HCT116 (cell line): ENCODE data around the gene GRIP1. TPM values are rescaled to one million over a fixed set of nuclear protein-coding genes. Genes with fewer than 3 reads are reported as not detected.

Experiments
- ATAC-seq: fragments of 200-7000 bp; cut with Tn5 transposase; 2 replicates; pipeline ENCODE4 v1.9.1; 2020; ENCODE audit warnings: mild to moderate bottlenecking, moderate library complexity
- BruUV-seq: library from RNA; stranded (reverse); fragments of 400-500 nt; replicated peaks from 2 replicates; lab custom pipeline; 2021; lab: Mats Ljungman, UMichigan
- CTCF ChIA-PET: fragments of 300-600 bp; sonication (Branson Sonifier 250); formaldehyde crosslinking; loops from one replicate; lab custom pipeline; 2021; ENCODE audit warnings: antibody characterized with exemption; lab: Charles Lee
- POLR2A ChIA-PET: fragments of 300-600, 350-600 bp; sonication (Branson Sonifier 250); formaldehyde crosslinking; loops from one replicate; lab custom pipeline; 2021; ENCODE audit warnings: antibody characterized with exemption; lab: Charles Lee
- RAD21 ChIA-PET, 2 experiments: fragments of 300-600 bp; sonication (Branson Sonifier 250); formaldehyde crosslinking; loops; one replicate each; lab custom pipeline; 2023; ENCODE audit warnings: low total read pairs in 2 of 2; ENCODE audit not compliant: uncharacterized antibody in 2 of 2, unreplicated experiment in 2 of 2, low non-redundant PET in 1 of 2; lab: Charles Lee
- DNase-seq: peaks from one replicate; pipeline ENCODE4 v3.0.0-alpha.2; 2010; ENCODE audit warnings: low read depth, low spot score
- H2AFZ ChIP-seq: fragments of 200-600 bp; shearing (Covaris generic), sonication (generic); 2 replicates; pipeline ENCODE4 v1.6.1; 2017; ENCODE audit warnings: low read depth, mixed run types, mixed read lengths, antibody characterized with exemption, low read length; ENCODE audit not compliant: poor library complexity, severe bottlenecking
- H3K27ac ChIP-seq: 2 replicates; pipeline ENCODE4 v1.5.1; 2012; ENCODE audit warnings: low read depth, low read length
- H3K27me3 ChIP-seq: fragments of 200-600 bp; sonication (generic); 2 replicates; pipeline ENCODE4 v1.6.1; 2016; ENCODE audit warnings: mixed run types, low read length, mixed read lengths; ENCODE audit not compliant: insufficient read depth
- H3K36me3 ChIP-seq, 2 experiments: fragments of 200-500 bp in 1 of 2; fragments of 200-600 bp in 1 of 2; sonication (Bioruptor generic) in 1 of 2; sonication (generic) in 1 of 2; 2 replicates each; pipeline versions ENCODE4 v1.5.1 to v1.6.1; 2014 to 2016; ENCODE audit warnings: low read length in 2 of 2, inconsistent platforms in 1 of 2, mixed read lengths in 1 of 2, mixed run types in 1 of 2; ENCODE audit not compliant: insufficient read depth in 2 of 2, control insufficient read depth in 1 of 2
- H3K4me1 ChIP-seq, 2 experiments: fragments of 200-600 bp in 1 of 2; sonication (generic) in 1 of 2; 2 replicates each; pipeline versions ENCODE4 v1.5.1 to v1.6.1; 2012 to 2017; ENCODE audit warnings: low read length in 2 of 2, inconsistent platforms in 1 of 2, mild to moderate bottlenecking in 1 of 2, mixed read lengths in 1 of 2, mixed run types in 1 of 2, moderate library complexity in 1 of 2; ENCODE audit not compliant: insufficient read depth in 2 of 2, control insufficient read depth in 1 of 2
- H3K4me2 ChIP-seq: fragments of 200-600 bp; sonication (generic); 2 replicates; pipeline ENCODE4 v1.6.1; 2017; ENCODE audit warnings: mixed run types, low read length, mixed read lengths
- H3K4me3 ChIP-seq, 2 experiments: fragments of 200-600 bp in 1 of 2; sonication (generic) in 1 of 2; replicated peaks in 1 of 2; 2 replicates each; pipeline ENCODE4 v1.5.1; 2011 to 2016; ENCODE audit warnings: low read length in 2 of 2, control low read depth in 1 of 2, low read depth in 1 of 2, mild to moderate bottlenecking in 1 of 2, mixed read lengths in 1 of 2, mixed run types in 1 of 2
- H3K79me2 ChIP-seq: fragments of 200-600 bp; sonication (generic); 2 replicates; pipeline ENCODE4 v1.6.1; 2017; ENCODE audit warnings: mild to moderate bottlenecking, mixed run types, low read length, moderate library complexity, mixed read lengths; ENCODE audit not compliant: insufficient read depth
- H3K9ac ChIP-seq: fragments of 200-600 bp; sonication (generic); 2 replicates; pipeline ENCODE4 v1.6.1; 2016; ENCODE audit warnings: low read length, mixed read lengths
- H3K9me2 ChIP-seq: fragments of 200-600 bp; sonication (generic), shearing (Covaris generic); 2 replicates; pipeline ENCODE4 v1.6.1; 2017; ENCODE audit warnings: mixed run types, mild to moderate bottlenecking, moderate library complexity; ENCODE audit not compliant: insufficient read depth
- H3K9me3 ChIP-seq, 2 experiments: fragments of 200-500 bp in 1 of 2; fragments of 200-600 bp in 1 of 2; sonication (Bioruptor generic) in 1 of 2; sonication (generic) in 1 of 2; 2 replicates each; pipeline ENCODE4 v1.6.1; 2014 to 2017; ENCODE audit warnings: low read length in 2 of 2, mixed read lengths in 2 of 2, inconsistent platforms in 1 of 2, low read depth in 1 of 2, mild to moderate bottlenecking in 1 of 2, mixed run types in 1 of 2, moderate library complexity in 1 of 2; ENCODE audit not compliant: control insufficient read depth in 1 of 2, insufficient read depth in 1 of 2
- H4K20me1 ChIP-seq: fragments of 200-600 bp; sonication (generic), shearing (Covaris generic); 2 replicates; pipeline ENCODE4 v1.6.1; 2017; ENCODE audit warnings: mixed run types, mild to moderate bottlenecking, moderate library complexity; ENCODE audit not compliant: insufficient read depth
- EGR1 ChIP-seq: IDR thresholded peaks from 2 replicates; pipeline ENCODE4 v1.6.1; 2012; ENCODE audit warnings: low read depth
- ELF1 ChIP-seq: IDR thresholded peaks from 2 replicates; pipeline ENCODE4 v1.6.1; 2012; ENCODE audit warnings: low read depth, borderline replicate concordance
- FOSL1 ChIP-seq: IDR thresholded peaks from 2 replicates; pipeline ENCODE4 v1.6.1; 2012; ENCODE audit warnings: low read depth
- RAD21 ChIP-seq: IDR thresholded peaks from 2 replicates; pipeline ENCODE4 v1.6.1; 2012; ENCODE audit warnings: low read depth, mild to moderate bottlenecking
- TCF7L2 ChIP-seq: IDR thresholded peaks from 2 replicates; pipeline ENCODE4 v1.7.0; 2011; ENCODE audit warnings: borderline replicate concordance, inconsistent platforms; ENCODE audit not compliant: insufficient read depth, insufficient read length; ENCODE audit errors: extremely low read depth
- intact Hi-C: fragments of 100-400 bp; cut with micrococcal nuclease; formaldehyde crosslinking; loops from 2 replicates; pipeline ENCODE4 v1.10.0; 2022
- total RNA-seq: library from RNA; stranded (reverse); gene quantifications from one replicate; pipeline ENCODE4 v1.2.1, GENCODE V29; 2021; ENCODE audit not compliant: unreplicated experiment
- TF ChIP-seq, protein P1 (sequence below): IDR thresholded peaks from 2 replicates; pipeline ENCODE4 v1.6.1; 2012; ENCODE audit warnings: low read depth
- TF ChIP-seq, protein P2 (sequence below): IDR thresholded peaks from 2 replicates; pipeline ENCODE4 v1.6.1; 2012

Gene GRIP1
- total RNA-seq, 1 experiment from 2014 or later: not detected

DNA sequence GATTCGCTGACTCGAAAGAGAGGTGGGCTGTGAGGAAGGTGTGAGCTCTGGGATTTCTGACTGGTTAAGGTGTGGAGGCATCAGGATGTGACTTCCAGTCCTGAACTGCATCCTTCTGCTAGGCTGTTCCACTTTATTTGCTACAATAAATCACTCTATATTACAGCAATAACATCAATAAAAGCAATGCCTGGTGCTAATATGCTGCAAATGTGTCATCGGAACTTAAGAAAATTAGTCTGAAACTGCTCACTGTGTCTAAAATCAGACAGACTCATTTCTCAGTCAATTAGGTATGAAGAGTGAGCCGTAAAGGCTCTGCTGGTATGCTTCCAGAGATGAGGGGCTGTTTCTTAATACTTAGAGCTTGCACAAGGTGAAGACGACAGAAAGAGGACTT lies 250.0 kb downstream of the GRIP1 start:
- no TSS peak for BruUV-seq
- no peak overlapping the region for H3K4me2 ChIP-seq
- intact Hi-C loops: no loop called here
- TF ChIP-seq, protein P1, sequence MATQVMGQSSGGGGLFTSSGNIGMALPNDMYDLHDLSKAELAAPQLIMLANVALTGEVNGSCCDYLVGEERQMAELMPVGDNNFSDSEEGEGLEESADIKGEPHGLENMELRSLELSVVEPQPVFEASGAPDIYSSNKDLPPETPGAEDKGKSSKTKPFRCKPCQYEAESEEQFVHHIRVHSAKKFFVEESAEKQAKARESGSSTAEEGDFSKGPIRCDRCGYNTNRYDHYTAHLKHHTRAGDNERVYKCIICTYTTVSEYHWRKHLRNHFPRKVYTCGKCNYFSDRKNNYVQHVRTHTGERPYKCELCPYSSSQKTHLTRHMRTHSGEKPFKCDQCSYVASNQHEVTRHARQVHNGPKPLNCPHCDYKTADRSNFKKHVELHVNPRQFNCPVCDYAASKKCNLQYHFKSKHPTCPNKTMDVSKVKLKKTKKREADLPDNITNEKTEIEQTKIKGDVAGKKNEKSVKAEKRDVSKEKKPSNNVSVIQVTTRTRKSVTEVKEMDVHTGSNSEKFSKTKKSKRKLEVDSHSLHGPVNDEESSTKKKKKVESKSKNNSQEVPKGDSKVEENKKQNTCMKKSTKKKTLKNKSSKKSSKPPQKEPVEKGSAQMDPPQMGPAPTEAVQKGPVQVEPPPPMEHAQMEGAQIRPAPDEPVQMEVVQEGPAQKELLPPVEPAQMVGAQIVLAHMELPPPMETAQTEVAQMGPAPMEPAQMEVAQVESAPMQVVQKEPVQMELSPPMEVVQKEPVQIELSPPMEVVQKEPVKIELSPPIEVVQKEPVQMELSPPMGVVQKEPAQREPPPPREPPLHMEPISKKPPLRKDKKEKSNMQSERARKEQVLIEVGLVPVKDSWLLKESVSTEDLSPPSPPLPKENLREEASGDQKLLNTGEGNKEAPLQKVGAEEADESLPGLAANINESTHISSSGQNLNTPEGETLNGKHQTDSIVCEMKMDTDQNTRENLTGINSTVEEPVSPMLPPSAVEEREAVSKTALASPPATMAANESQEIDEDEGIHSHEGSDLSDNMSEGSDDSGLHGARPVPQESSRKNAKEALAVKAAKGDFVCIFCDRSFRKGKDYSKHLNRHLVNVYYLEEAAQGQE: no peak
- TF ChIP-seq EGR1 (no peak), FOSL1 (no peak), RAD21 (no peak), ELF1 (no peak), TCF7L2 (no peak)
- TF ChIP-seq, protein P2, sequence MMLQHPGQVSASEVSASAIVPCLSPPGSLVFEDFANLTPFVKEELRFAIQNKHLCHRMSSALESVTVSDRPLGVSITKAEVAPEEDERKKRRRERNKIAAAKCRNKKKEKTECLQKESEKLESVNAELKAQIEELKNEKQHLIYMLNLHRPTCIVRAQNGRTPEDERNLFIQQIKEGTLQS: no peak
- TF ChIP-seq, all 23 proteins: peak for 0
- ATAC-seq (no peak), DNase-seq (no peak)
- Histone ChIP-seq H3K4me1 (no peaks in the 10 kb centered on the region), H4K20me1 (no peaks in the 10 kb centered on the region), H3K27ac (no peak overlapping the region), H2AFZ (no peak overlapping the region), H3K36me3 (no peaks in the 10 kb centered on the region), H3K9me2 (no peaks in the 10 kb centered on the region), H3K79me2 (no peaks in the 10 kb centered on the region), H3K27me3 (peaks cover 46% of the 10 kb centered on the region), H3K4me3 (no peak overlapping the region), H3K9ac (no peak overlapping the region), H3K9me3 (no peaks in the 10 kb centered on the region)
- RAD21 ChIA-PET: no interaction called here
- CTCF ChIA-PET: no interaction called here
- POLR2A ChIA-PET: no interaction called here
